Activated T-cell treated with anti-CD3 and anti-CD28 coated beads, Interleukin-2, amount 50 U/mL, for 4 hours (primary cell): ENCODE measurements around the gene LPCAT1. TPM values are rescaled to one million over a fixed set of nuclear protein-coding genes. Genes with fewer than 3 reads are reported as not detected.
"Not testable (repeated sequence)": the region's sequence is repeated elsewhere in the genome, so short reads cannot be mapped to it uniquely, and the experiment has no call there.

Experiments used
- ATAC-seq, 2 donors: fragments of 200-7000 bp; cut with Tn5 transposase; one replicate each; pipeline ENCODE4 v1.10.0; 2021
- DNase-seq: peaks from one replicate; pipeline ENCODE4 v3.0.0-alpha.2; 2020
- H3K27me3 Mint-ChIP-seq: one replicate; pipeline ENCODE4 v1.8.0; 2021; ENCODE audit warnings: low read depth, mixed read lengths
- H3K36me3 Mint-ChIP-seq: one replicate; pipeline ENCODE4 v1.8.0; 2022; ENCODE audit warnings: mixed read lengths; ENCODE audit not compliant: insufficient read depth
- H3K4me1 Mint-ChIP-seq: one replicate; pipeline ENCODE4 v1.8.0; 2021; ENCODE audit warnings: low read depth, mixed read lengths
- H3K4me3 Mint-ChIP-seq: one replicate; pipeline ENCODE4 v1.8.0; 2021; ENCODE audit warnings: mild to moderate bottlenecking, moderate library complexity, mixed read lengths
- H3K9me3 Mint-ChIP-seq: one replicate; pipeline ENCODE4 v1.8.0; 2021; ENCODE audit warnings: mixed read lengths
- total RNA-seq, 3 donors: library from RNA; stranded (reverse); gene quantifications; one replicate each; pipeline ENCODE4 v1.2.1, GENCODE V29; 2021

Gene LPCAT1
- total RNA-seq, 3 donors from 2014 or later = 60.6 to 76.8 (median 65.7) TPM

DNA sequence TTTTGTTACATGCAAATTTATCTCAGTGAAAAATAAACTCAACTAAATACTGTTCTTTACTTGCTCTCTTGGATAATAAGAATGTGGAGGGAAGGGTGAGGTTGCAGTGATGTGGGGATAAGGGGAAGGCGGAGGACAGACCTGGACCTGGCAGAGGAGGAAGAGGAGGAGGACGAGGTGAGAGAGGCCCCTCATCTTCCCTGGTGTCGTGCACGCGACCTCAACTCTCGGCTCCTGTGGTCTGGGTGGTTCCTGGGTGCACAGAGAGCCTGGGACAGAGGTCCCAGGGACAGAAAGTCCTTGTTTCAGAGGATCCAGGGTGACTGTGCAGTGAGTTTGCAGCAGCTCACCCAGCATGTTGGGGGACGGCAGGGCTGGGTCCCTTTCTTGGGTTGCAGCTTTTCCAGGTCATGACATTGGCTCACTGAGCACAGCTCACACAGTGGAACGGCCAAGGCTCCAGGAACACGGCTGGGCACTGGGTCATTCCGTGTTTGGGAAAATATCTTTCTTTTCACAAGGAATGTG lies 37.7 kb upstream of the LPCAT1 start:
- no peak overlapping the region for H3K4me3 Mint-ChIP-seq
- no peaks in the 10 kb centered on the region for H3K4me1 Mint-ChIP-seq
- H3K9me3 Mint-ChIP-seq = no peaks in the 10 kb centered on the region
- DNase-seq (no peak), ATAC-seq (no peak)
- H3K36me3 Mint-ChIP-seq = no peaks in the 10 kb centered on the region
- peaks cover 21% of the 10 kb centered on the region for H3K27me3 Mint-ChIP-seq

DNA sequence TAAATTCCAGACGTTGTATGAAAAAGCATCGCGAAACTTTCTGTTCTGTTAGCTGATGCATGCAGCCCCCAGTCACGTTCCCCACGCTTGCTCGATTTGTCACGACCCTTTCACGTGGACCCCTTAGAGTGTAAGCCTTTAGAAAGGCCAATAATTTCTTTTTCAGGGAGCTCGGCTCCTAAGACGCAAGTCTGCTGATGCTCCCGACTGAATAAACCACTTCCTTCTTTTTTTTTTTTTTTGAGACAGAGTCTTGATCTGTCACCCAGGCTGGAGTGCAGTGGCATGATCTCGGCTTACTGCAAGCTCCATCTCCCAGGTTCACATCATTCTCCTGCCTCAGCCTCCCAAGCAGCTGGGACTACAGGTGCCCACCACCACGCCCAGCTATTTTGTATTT lies 36.7 kb upstream of the LPCAT1 start:
- H3K27me3 Mint-ChIP-seq = peaks cover 21% of the 10 kb centered on the region
- not testable (repeated sequence) for H3K9me3 Mint-ChIP-seq, ATAC-seq, DNase-seq, H3K4me1 Mint-ChIP-seq, H3K36me3 Mint-ChIP-seq, H3K4me3 Mint-ChIP-seq

DNA sequence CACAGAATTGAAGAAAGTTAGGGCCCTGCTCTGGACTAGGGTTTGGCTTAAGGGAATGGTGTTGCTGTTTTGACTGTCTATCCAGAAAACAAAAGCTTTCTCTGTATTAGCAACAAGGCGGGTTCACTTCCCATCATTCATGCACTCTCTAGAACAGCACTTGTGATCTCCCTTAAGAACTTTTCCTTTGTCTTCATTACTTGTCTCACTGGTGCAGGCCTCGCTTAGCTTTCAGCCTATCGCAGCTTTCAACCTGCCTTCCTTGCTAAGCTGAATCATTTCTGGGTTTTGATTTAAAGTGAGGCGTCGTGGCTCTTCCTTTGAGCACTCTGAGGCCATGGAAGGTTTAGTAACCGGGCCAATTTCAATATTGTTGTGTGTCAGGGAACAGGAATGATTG lies 35.2 kb upstream of the LPCAT1 start:
- Mint-ChIP-seq H3K4me3 (no peak overlapping the region), H3K4me1 (no peaks in the 10 kb centered on the region), H3K36me3 (no peaks in the 10 kb centered on the region), H3K27me3 (peaks cover 26% of the 10 kb centered on the region), H3K9me3 (no peaks in the 10 kb centered on the region)
- ATAC-seq (no peak), DNase-seq (no peak)

DNA sequence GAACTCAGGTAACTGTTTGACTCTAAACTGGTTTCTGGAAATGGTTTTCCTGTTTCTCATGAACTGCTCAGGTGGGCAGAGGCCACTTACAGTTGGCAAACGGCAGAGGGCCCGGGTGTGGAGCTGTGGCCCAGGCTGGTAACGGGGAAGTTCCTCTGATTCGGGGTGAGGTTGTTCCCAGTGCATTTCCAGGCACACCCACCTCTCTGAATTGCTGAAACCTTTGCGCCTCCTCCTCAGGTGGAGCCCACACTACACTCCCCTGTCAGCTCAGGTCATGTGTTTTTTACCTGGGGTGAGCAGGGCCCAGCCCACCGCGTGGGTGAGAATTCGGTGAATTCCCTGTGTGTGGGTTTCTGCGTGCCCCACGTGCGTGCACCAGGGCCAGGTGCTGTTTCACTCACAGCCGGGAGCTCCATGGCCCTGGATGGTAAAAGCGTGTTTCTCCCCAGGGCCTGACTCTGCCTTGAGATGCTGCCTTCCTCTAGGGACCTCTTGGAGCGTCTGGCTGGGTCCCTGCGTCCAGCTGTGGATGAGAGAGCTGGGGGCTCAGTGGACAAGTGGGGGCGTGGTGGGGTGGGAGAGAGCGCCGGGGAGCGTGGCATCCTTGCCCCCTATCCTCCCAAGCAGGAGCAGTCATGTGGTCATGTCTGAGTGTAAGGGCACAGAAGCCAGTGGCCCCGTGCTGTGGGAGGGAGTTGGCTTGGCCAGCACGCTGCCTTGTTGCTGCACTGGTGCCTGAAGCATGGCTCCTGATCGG lies 33.5 kb upstream of the LPCAT1 start:
- Mint-ChIP-seq H3K9me3 (no peaks in the 10 kb centered on the region), H3K27me3 (peaks cover 24% of the 10 kb centered on the region), H3K4me1 (no peaks in the 10 kb centered on the region), H3K4me3 (no peak overlapping the region), H3K36me3 (no peaks in the 10 kb centered on the region)
- no peak for ATAC-seq
- DNase-seq = no peak

- Mint-ChIP-seq H3K4me3 (no peak overlapping the region), H3K36me3 (no peaks in the 10 kb centered on the region), H3K27me3 (peaks cover 15% of the 10 kb centered on the region), H3K9me3 (no peaks in the 10 kb centered on the region), H3K4me1 (no peaks in the 10 kb centered on the region)
- DNase-seq (no peak), ATAC-seq (no peak)
These were observed 32.3 kb upstream of the LPCAT1 start for GRCh38 chr5:1555808-1556731.

- Mint-ChIP-seq H3K4me3 (no peak overlapping the region), H3K4me1 (no peaks in the 10 kb centered on the region), H3K36me3 (no peaks in the 10 kb centered on the region), H3K27me3 (peaks cover 9% of the 10 kb centered on the region), H3K9me3 (no peaks in the 10 kb centered on the region)
- ATAC-seq = no peak
- no peak for DNase-seq
These were observed 31.4 kb upstream of the LPCAT1 start for GRCh38 chr5:1555011-1555807.

- ATAC-seq (no peak), DNase-seq (no peak)
- Mint-ChIP-seq H3K4me3 (no peak overlapping the region), H3K9me3 (no peaks in the 10 kb centered on the region), H3K27me3 (peaks cover 9% of the 10 kb centered on the region), H3K36me3 (no peaks in the 10 kb centered on the region), H3K4me1 (no peaks in the 10 kb centered on the region)
These were observed 30.7 kb upstream of the LPCAT1 start for GRCh38 chr5:1554410-1554967.

GRCh38 chr5:1553539-1554409 lies 30.0 kb upstream of the LPCAT1 start:
- Mint-ChIP-seq H3K4me1 (no peaks in the 10 kb centered on the region), H3K27me3 (peaks cover 5% of the 10 kb centered on the region), H3K36me3 (no peaks in the 10 kb centered on the region), H3K9me3 (no peaks in the 10 kb centered on the region), H3K4me3 (no peak overlapping the region)
- no peak for DNase-seq
- ATAC-seq = no peak

DNA sequence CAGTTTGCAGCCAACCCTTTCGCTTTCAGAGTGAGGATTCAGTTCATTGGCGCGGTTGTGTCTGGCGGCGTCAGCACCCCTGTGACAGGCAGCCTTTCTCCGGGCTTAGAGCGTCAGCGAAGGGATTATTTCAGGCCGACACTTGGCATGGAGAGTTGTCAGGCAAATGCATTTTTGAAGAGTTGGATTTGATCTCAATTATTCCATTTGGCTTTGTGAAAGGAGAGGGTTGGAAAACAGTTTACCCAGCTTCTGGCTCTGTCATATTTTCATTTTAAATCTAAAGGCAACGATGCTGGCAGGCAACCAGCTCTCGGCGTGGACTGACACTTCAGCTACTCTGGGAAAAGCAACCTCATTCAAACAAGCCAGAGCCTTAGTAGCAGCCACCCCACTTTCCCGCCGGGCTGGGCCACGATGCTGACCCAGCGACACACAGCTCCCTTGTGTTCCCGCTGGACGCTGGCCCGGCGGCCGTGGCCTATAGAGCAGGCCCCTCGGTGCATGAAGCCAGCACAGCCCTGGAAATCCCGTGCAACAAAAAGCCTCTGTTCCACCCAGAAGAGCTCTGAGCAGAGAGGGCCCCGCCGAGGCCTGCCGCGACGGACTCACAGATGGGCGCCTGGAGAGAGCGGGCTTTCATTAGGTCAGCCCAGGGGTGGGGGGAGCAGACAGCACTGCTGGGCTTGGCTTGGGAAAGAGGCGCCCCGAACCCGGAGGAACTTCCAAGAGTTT lies 28.9 kb upstream of the LPCAT1 start:
- no peak for ATAC-seq
- no peaks in the 10 kb centered on the region for H3K9me3 Mint-ChIP-seq
- H3K4me3 Mint-ChIP-seq = no peak overlapping the region
- DNase-seq = no peak
- H3K4me1 Mint-ChIP-seq = no peaks in the 10 kb centered on the region
- no peaks in the 10 kb centered on the region for H3K36me3 Mint-ChIP-seq
- peaks cover 5% of the 10 kb centered on the region for H3K27me3 Mint-ChIP-seq

GRCh38 chr5:1551426-1552301 lies 27.9 kb upstream of the LPCAT1 start:
- no peak overlapping the region for H3K4me3 Mint-ChIP-seq
- H3K4me1 Mint-ChIP-seq = no peaks in the 10 kb centered on the region
- H3K27me3 Mint-ChIP-seq = peaks cover 5% of the 10 kb centered on the region
- no peaks in the 10 kb centered on the region for H3K36me3 Mint-ChIP-seq
- no peaks in the 10 kb centered on the region for H3K9me3 Mint-ChIP-seq
- DNase-seq (no peak), ATAC-seq (no peak)

DNA sequence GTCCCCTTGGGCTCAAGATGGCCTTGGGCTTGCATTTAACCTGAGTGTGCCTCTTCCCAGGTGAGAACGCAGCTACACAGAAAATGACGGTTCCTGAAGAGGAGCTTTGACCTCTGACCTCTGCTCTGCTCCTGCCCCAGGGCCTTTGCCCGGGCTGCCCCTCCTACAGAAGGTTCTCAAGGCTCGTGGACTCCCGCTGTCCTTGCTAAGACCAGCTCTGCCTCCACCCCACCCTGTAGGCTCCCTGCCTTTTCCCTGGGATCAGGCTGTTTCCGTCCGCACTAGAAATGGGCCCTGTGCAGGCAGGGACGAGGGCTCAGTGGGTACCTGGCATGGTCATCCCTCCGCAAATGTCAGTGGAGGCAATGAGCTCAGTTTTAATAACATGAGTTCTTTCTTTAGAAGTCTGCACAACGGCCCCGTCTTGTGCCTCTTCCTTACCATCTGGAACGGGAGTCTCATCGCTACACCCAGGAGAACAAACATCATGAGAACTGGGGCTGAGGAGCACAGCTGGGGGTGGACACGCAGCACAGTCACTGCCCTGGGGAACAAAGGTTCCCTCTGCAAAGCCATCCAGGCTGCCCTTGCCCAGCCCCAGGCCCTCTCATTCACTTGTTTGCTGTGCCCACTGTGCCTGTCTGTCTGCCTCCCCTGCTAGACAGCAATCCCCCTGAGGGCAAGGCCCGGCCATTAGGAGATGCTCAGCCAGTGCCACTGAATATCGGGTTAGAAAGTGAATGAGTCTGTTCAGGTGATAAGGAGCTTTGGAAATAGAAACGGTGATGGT lies 26.7 kb upstream of the LPCAT1 start:
- Mint-ChIP-seq H3K36me3 (no peaks in the 10 kb centered on the region), H3K4me3 (no peak overlapping the region), H3K27me3 (peaks cover 5% of the 10 kb centered on the region), H3K9me3 (no peaks in the 10 kb centered on the region), H3K4me1 (peaks cover 2% of the 10 kb centered on the region)
- DNase-seq (no peak), ATAC-seq (no peak)
